Stromal cell of bone marrow (primary cell): ENCODE results near the gene B3GAT3.
"Not testable (repeated sequence)": the region's sequence is repeated elsewhere in the genome, so short reads cannot be mapped to it uniquely, and the experiment has no call there.

Source experiments
- DNase-seq: peaks from one replicate; pipeline ENCODE4 v3.0.0-alpha.2; 2012; ENCODE audit warnings: low read depth

The B3GAT3 gene

DNA sequence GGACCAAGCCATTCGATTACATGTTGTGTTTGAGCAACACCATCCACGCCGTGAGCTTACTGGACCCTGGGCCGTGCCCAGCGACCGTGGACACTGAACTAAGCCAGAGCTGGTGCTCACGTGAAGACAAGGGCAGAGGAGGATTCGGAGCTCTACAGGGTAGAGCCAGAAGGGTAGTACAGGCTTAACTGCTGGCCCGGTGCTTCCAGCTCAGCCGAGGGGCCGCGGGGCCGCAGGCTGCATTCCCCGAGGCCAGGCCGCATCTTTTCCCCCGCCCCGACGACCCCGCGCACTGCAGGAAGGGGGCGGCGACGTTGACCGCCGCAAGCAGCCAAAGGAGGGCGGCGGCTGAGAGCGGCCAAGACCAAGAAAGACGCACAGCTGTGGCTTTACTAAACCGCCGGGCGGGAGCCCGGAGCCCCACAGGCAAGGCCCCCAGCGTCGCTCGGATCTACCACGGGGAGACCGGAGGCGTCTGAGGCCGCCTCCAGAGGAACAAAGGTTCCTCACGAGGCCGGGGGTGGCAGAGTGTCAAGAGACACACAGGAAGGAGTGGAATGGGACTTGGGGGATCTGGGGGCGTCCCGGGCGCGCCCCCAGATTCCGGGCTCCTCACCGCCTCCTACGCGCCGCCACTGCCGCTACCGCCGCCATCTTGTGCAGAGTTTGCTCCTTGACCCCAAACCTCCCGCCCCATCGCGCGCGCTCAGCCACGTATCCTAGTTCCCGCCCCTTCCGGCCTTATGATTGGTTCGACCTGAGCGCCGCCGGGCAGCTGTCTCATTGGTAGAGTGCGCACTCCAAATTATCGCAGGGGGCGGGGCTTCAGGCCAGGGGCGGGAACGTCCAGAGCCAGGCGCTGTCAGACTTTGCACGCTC, 24.4 kb upstream of the B3GAT3 start, which contains the start of gene GANAB:
GANAB (minus strand) TSS at position 668 of the 879 bp plus-strand sequence; CDS start at position 654, 14 bp downstream.
- DNase-seq: peak; percentile 98

DNA sequence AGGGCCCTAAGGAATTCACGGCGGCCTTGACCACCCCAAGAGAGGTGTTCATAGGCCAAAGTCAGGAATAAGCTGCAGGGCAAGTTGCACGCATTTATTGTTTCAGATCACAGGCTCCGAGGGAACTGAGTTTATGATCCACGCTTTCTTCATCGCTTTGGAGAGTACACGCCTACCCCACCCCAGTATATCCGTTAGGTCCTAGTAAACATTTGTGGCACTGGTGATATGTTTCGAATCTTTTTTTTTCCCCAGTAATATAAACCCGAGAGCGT, 23.8 kb upstream of the B3GAT3 start:
- no peak for DNase-seq

DNA sequence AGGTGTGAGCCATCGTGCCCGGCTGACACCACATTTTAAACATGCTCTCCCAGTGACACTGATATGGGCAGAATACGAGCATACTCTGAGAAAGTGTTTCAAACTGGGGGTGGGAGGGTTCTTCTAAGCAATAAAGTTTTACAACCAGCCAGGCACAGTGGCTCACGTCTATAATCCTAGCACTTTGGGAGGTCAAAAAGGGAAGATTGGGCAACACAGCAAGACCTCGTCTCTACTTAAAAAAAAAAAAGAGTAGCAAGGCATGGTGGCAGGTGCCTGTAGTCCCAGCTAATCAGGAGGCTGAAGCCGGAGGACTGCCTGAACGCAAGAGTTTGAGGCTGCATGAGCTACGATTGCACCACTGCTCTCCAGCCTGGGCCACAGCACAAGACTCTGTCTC, 22.4 kb upstream of the B3GAT3 start:
- DNase-seq: no peak

DNA sequence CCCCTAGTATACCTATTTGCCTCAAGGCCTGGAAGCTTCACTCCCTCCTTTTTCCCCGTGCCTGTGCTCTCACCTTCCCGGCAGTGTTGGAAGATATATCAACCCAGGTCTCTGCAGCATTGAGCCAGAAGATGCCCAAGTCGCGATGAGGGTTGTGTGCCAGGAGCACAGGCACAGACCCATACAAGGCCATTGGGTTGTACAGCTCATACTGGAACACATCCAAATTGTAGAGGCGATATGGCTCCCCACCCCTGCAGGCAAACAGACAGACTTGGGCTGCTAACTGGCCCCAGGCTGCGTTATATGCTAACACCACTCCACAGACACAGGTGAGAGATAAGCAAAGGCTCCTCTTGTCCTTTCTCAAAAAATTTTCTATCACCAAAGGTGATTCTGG, 10.7 kb upstream of the B3GAT3 start:
- no peak for DNase-seq

DNA sequence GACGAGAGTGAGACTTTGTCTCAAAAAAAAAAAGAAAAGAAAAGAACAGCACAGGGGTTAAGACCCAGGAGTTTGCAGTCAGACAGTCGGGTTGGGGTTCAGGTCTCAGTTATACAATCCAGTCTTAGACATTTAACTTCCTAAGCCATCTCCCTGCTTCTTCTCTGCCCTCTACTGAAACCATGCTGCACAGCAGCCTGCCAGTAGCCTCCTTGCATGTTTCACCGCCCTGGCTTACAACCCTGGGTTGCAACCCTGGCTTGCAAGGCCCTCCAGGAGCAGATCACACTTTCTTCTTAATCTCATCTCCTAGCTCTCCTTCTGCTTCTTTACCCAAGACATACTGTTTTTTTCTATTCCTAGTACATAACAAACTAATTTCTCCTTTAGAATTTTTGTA, 5.9 kb upstream of the B3GAT3 start:
- no peak for DNase-seq

DNA sequence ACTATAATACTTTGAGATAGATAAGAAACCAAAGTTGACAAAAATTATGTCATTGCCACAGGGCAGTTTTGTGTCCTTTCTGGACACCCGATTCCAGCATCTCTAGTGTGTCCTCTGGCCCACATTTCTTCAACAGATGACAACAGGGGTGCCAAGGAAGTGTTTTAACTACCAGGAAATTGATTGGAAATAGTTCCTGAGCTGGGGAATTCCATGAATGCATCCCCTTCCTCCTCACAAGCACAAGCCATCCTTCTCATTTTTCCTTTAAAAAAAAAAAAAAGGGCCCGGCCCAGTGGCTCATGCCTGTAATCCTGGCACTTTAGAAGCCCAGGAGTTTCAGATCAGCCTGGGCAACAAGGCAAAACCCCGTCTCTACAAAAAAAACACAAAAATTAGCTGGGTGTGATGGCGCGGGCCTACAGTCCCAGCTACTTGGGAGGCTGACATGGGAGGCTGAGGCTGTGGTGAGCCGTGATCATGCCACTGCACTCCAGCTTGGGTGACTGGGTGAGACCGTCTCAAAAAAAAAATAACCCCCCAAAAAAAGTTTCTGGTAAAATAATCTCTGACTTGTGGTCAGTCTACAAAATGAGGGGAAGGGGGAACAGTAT, 797 bp upstream of the B3GAT3 start:
- DNase-seq: no peak

DNA sequence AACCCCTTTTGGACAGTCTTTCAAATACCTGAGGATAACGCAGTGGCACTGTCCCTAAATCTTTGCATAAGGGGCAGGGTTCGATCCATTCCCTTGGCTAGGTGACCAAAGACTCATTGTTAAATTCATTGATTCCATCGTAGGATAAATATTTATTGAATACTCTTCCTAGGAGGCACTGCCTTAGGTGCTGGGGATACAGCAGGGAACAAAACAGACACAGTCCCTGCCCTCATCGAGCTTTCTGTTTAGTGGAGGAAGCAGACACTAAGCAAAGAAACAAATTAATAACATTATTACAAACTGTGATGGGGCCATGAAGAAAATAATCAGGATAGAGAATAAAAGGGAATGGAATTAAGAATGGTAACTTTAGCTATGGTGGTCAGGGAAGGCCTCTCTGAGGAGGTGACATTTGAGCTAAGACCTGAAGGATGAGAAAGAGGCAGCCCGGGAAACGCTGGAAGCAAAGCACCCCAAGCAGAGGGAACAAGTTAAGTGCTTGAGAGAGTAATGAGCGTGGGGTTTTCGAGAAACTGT, 689 bp downstream of the B3GAT3 start:
- no peak for DNase-seq

DNA sequence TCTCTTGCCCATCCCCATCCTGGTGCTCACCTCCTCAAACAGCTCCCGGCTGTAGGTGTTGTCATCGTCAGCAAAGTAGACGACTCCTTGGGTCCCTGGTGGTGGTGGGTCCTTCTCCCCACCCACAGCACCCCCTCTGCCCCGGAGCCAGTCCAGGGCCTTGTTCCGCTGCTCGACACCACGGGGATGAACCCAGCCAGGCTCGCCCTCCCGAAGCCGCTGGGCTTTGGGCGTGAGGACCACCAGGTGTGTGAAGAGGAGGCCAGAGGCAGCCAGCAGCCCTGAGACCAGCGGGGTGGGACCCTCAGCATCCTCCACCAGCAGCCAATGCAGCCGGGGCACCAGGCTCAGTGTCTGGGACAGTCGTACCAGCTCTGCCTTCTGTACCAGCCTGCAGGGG, 4.8 kb downstream of the B3GAT3 start:
- DNase-seq: not testable (repeated sequence)

DNA sequence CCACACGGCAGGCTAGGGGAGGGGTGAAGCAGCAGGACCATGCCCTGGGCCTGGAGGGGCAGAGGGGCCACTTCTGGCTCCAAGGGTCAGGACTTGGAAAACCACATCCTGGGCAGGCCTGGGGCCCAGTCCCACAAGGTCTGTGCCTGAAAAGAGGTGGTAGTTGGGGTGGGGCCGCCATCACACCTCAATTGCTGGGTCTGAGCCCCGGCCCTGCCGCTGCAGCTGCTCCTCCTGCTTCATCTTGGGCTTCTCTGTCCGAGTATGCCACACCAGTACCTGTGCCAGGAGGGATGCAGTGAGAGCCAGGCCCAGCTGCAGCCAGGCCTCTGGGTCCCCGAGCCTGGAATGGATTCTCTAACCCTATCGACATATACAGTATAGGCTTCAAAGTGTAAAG, 6.3 kb downstream of the B3GAT3 start:
- DNase-seq: no peak

DNA sequence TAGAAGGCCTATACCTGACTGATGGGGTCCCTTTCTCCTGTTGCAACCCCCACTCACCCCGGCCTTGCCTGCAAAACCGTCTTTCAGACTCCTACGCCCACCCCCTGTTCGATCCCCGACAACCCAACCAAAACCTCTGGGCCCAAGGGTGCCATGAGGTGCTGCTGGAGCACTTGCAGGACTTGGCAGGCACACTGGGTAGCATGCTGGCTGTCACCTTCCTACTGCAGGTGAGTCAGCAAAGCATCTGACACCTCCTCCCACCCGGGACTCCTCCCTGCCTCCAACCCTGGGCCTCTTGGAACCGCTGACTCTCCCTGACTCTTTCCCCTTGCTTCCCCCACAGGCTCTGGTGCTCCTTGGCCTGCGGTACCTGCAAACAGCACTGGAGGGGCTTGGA, 7.5 kb downstream of the B3GAT3 start:
- no peak for DNase-seq

DNA sequence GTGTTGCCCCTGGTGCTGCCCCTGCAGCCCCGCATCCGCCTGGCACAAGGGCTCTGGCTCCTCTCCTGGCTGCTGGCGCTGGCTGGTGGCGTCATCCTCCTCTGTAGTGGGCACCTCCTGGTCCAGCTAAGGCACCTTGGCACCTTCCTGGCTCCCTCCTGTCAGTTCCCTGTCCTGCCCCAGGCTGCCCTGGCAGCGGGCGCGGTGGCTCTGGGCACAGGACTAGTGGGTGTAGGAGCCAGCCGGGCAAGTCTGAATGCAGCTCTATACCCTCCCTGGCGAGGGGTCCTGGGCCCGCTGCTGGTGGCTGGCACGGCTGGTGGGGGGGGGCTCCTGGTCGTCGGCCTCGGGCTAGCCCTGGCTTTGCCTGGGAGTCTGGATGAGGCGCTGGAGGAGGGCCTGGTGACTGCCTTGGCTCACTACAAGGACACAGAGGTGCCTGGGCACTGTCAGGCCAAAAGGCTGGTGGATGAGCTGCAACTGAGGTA, 8.5 kb downstream of the B3GAT3 start:
- no peak for DNase-seq

DNA sequence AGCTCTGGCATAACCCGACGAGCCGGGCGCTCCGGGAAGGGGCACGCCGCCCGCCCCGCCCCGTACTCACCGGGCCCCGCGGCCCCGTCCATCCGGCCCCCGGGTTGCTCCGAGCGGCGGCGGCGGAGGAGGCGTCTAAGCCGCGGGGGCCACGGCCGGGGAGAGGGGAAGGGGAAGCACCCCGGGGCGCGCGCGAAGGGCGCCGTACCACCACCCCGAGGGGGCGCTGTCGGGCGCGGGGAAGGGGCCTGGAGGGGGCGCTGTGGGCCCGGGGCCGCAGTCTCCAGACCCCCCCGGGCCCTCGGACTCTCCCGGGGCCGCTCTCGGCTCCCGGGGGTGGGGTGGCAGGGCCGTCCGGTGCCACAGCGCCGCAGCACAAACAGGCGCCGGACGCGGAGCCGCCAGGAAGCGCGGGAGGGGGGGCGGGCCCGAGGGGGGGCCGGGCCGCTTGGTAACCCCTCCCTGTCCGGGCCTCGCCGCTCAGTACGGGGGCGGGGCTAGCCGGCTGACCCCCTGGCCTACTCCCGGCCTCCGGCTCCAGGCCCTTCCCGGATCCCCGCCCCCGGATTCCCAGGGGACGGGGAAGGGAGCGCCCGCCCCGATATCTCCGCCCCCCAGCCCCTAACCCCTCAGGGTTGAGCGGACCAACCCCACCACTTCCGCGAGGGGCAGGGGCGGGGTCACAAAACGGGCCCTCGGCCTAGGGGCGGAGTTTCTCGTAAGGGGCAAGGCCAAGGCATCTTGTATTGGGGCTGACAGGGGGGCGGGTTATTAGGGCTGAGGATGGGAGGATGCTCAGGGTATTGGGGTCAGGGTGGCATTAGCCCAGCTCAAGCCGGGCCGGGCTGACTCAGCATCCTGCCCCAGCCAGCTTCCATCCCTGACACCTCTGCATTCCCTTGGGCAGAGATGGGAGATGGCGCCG, 9.2 kb downstream of the B3GAT3 start, which contains the start of the genes EML3 and ROM1:
EML3 (minus strand) TSS at position 410 of the 925 bp plus-strand sequence; CDS start at position 92, 318 bp downstream.
ROM1 (plus strand) TSS at position 892 of the 925 bp plus-strand sequence; CDS start at position 917, 25 bp downstream.
- DNase-seq: peak; percentile 77

DNA sequence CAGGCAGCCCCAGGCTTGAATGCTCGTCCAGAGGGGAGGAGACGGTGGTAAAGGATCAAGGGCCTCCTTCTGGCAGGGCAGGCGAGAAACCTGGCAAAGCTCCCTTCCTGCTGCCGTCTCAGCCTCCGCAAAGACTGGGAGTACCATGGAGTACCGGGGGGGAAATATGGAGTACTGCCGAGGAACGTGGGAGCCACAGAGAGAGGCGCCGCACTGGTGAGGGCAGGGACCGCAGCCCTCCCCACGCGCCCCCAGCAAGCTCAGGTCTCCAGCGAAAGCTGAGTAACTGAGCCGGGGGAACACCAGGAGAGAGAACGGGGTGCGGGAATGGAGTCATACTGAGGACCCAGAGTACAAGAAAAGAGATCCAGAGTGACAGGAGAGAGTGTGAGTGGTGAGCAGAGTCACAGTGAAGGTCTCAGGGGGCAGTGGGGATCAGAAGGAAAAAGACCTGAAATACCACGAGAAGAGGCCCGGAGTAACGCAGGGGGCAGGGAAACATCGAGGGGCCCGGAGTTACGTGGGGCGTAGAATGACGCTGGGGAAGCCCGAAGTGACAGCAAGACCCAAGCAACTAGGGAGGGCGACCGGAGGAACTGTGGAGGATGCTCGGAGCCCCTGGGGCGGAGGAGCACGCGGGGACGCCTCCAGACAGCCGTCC, 10.0 kb downstream of the B3GAT3 start:
- DNase-seq: peak; percentile 36

DNA sequence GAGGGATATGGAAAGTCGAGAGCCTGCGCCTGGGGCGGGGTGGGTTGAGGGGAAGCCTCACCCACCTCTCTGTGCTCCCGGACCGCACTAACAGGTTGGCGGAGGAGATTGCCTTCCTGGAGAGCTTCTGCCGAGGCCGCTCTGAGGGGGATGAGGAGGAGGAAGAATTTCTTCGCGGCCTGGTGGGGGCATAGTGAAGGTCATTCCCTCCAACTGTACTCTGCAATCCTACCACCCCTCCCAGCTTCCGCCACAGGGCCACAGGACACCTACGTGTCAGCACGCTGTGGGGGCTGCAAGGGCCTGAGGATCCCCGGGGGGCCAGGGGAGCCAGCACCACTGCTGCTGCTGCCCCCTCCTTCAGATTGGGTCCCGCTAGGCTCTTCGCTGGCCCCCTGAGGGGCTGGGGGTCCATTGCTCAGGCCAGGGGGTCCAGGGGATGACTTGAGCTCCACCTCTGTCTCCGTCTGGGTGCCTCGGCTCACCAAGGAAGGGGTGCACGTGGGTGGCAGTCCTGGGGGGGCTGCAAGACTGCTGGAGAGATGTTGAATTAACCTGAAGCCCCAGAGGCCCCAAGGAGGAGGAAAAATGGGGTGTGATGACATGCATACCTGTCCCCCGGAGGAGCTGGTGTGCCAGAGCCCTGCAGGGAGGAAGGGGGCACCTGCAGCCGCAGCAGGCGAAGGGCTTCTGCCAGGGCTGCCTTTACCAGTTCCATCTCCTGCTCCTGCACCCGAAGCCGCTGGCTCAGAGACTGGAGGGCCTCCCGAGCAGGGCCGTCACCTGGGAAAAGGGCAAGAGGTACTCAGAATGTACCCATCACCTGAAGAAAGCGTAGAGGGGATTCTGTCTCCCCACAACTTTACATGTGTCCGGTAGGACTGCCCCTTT, 10.7 kb downstream of the B3GAT3 start:
- DNase-seq: no peak

DNA sequence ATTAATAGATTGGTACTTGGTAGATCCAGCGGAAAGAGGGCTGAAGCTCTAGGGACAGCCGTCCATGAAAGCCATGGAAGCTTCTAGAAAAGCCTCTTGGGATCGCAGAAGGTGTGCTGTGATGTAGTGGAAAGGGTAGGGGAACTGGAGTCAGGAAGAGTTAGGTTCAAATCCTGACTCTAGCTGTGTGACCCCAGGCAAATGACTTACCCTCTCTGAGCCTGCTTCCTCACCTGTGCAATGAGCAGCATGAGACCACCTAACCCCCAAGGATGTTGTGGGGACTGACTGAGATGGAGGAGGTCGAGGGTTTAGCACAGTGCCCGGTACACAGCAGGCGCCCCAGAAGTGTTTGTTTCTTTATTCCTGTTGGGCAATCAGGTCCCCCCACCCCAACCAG, 11.4 kb downstream of the B3GAT3 start:
- DNase-seq: no peak

DNA sequence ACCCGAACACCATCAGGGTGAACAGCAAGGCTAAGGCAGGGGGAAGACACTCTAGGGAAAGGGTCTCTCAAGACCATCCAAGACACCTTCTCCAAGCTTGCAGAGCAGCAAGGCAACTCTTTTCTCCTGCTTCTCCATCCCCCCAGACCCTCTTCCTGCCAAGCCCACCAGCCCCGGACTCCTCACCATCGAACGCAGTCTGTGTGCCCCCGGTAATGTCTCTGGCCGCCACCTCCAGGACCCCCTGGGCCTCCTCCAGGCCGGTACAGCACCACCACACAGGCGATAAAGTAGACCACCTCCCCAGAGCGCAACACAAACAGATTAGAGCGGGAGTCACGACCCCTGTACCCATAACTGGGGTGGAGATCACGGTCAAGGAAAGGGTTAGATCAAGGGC, 13.0 kb downstream of the B3GAT3 start:
- no peak for DNase-seq

DNA sequence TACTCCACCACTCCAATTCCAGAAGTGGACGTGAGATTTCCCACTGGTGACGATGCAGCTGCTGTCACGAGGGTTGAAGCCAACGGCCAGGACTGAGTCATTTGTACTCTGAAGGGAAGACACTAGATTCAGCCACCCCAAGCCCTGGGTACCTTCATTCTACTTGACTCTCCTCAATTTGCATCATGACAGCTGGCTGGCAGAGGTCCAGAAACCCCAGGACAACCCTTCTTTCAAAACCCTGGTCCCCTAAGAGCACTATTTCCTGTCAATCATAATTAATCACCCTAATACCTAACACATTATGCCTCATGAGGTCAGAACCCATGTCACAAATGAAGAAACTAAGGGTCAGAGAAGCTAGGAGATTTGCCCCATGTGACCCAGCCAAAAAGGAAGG, 14.1 kb downstream of the B3GAT3 start:
- DNase-seq: no peak

DNA sequence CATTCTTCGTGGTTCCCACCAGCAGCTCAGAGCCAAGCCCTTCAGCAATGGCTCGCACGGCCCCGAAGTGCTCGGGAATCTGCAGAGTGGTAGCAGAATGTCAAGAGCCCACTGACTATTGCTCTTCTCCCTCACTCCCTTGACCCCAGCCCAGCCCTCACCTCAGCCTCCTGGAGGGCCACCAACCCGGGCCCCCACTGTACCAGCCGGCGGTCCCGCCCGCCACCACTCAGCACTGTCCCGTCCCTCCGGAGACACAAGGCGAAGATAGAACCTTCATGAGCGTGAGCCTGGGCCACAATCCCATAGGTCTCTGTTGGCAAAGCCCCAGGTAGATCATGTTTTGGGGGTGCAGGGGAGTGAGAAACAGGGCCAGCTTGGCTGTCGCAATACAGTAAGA, 15.9 kb downstream of the B3GAT3 start:
- no peak for DNase-seq

DNA sequence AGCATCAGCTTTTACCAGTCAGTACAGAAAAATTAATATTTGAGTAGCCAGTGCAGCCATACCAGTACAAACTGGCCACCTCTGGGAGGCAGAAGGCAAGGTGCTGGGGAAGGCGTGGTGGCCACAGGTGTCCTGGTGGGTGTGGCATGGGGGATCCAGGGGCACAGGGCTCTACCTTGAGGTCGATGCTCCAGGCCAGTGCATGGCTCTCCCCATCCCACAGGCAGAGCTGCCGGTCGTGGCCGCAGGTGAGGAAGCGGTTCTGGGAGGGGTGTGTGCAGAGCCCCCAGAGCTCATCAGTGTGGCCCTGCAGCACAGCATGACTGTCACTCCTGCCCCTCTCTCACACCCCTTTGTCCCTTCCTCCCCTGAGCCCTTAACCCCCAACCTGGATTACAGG, 16.3 kb downstream of the B3GAT3 start:
- DNase-seq: no peak

DNA sequence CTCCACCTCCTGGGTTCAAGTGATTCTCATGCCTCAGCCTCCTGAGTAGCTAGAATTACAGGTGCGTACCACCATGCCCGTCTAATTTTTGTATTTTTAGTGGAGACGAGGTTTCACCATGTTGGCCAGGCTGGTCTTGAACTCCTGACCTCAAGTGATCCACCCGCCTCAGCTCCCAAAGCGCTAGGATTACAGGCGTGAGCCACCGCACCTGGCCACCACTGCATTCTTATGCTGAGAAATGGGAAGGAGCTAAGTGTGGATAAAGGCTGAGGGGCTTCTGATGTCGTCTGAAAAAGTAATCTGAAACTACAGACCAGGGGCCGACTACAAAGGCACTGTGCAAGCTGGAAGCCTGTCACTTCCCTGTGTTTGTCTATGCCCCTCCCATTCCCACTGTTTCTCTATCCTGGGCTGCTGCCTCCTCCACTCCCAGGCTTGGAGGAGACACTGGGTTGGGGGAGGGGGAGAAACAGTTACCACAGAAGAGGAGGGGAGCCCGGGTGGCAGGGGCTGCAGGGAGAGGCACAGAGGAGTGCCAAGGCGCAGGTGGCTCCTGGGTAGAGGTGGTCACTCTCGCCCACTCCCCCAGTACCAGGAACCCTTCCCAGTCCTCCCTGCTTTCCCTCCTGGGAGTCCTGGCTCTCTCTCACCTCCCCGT, 17.2 kb downstream of the B3GAT3 start:
- no peak for DNase-seq
